Fibroblast of villous mesenchyme (primary cell): ENCODE data around the gene NRXN3. TPM values are rescaled to one million over a fixed set of nuclear protein-coding genes. Genes with fewer than 3 reads are reported as not detected.
A peak's percentile ranks its signal among the peaks of the same experiment; 100 is the strongest.

Source experiments
- DNase-seq: peaks from one replicate; pipeline ENCODE4 v3.0.0-alpha.2; 2010; ENCODE audit warnings: low read depth
- H3K4me3 ChIP-seq: 2 replicates; pipeline ENCODE4 v1.5.1; 2011; ENCODE audit warnings: low read depth, mild to moderate bottlenecking, low read length
- total RNA-seq: library from RNA; depleted of rRNA; stranded (reverse); fragments of >200 nt; gene quantifications from 2 replicates; pipeline ENCODE4 v1.2.3, GENCODE V29; 2012
- TF ChIP-seq, protein P1 (sequence below): IDR thresholded peaks from 2 replicates; pipeline ENCODE4 v1.5.1; 2012; ENCODE audit warnings: low read depth, mild to moderate bottlenecking, low read length; ENCODE audit not compliant: insufficient read depth

Gene NRXN3
- total RNA-seq, 1 donor, result 7.3 TPM

DNA sequence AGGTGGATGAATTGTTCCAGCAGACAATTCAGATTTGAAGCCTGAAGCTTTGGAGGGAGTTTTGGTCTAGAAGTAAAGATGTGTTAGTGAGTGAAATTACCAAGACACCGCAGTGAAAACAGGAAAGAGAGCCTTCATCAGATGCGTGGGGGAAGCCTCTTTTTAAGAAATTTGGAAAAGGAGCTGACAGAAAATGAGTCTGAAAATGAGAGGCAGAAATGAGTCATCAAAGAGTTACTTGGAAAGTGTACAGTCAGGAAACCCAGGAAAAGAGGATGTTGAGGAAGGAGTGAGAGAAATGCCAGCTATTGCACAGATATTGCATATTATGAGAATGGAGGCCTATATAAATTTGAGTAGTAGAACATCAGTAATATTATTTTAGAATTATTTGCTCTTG, 520.7 kb downstream of the NRXN3 start:
- DNase-seq, result no peak
- H3K4me3 ChIP-seq, result no peak overlapping the region
- TF ChIP-seq, protein P1, sequence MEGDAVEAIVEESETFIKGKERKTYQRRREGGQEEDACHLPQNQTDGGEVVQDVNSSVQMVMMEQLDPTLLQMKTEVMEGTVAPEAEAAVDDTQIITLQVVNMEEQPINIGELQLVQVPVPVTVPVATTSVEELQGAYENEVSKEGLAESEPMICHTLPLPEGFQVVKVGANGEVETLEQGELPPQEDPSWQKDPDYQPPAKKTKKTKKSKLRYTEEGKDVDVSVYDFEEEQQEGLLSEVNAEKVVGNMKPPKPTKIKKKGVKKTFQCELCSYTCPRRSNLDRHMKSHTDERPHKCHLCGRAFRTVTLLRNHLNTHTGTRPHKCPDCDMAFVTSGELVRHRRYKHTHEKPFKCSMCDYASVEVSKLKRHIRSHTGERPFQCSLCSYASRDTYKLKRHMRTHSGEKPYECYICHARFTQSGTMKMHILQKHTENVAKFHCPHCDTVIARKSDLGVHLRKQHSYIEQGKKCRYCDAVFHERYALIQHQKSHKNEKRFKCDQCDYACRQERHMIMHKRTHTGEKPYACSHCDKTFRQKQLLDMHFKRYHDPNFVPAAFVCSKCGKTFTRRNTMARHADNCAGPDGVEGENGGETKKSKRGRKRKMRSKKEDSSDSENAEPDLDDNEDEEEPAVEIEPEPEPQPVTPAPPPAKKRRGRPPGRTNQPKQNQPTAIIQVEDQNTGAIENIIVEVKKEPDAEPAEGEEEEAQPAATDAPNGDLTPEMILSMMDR, result no peak

DNA sequence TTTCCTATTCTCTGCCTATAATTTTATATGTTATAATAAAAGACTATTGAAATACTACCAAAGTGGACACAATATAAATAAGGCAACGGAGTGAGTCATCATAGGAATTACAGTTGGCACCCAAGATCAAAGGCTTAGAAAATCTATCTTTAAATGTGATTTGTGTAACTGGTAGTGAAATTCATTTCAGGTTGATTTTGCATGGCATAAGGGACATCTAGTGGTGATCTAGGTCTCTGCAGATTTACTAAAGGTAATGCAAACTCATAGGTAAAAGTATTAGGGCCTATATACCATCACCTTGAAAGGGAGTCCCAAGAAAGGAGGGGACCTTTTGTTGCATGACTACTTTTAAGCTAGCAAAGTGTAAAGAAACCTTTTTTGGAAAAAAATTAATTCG, 527.2 kb downstream of the NRXN3 start:
- no peak overlapping the region for H3K4me3 ChIP-seq
- peak; percentile 11 for DNase-seq
- TF ChIP-seq, protein P1, result peak; percentile 31

DNA sequence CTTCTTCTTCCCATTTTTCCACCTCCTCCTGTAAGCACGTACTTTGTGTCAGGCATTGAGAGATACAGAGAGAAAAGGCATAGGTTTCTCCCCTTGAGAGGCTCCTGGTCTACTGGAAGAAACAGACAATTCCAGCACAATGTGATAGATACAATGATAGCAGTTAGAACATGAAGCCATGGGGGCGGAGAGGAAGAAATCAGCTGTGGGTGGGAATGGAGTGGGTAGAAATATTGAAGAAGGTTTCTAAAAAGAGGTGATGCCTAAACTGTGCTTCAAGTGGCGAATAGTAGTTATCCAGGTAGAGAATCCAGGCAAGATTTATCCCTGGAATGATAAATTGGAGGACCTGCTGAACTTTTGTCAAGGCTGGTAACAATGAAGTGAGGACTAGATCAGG, 528.8 kb downstream of the NRXN3 start:
- DNase-seq, result no peak
- TF ChIP-seq, protein P1, result no peak
- H3K4me3 ChIP-seq, result no peak overlapping the region

DNA sequence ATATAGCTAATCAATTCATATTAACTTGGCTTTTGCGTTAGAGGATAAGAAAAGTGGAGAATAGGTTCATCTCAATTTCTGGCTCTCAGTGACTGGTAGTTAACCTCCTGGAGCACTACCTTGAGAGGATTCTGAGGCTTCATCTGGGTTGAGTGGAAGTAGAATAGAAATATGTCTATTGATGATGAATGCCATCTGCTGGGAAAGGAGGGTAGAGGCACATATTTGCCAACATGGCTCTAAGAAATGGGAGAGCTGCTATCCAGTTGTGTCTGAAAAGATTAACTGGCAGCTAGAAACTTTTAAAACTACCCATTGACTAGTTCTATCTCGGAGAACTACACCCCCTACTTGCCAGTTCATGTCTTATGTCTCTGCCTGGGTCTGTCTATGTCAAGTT, 530.1 kb downstream of the NRXN3 start:
- TF ChIP-seq, protein P1, result no peak
- H3K4me3 ChIP-seq, result no peak overlapping the region
- no peak for DNase-seq

DNA sequence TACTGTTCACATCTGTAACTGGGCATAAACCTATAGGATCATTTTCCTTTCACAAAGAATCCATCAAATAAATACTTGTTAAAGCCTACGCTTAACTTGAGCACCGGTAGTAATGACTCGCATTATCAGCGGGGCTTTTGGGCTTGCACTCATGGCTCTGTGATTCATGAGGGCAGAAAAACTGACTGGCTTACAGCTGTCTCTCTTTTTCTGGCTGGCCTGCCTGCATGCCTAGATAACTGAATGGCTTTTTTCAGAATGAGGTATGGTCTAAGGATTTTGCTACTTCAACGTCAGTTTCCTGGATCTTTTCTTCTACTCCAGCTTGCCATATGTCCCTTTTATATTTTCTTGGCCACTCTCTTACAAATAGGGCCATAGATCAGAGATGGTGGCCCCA, 531.1 kb downstream of the NRXN3 start:
- TF ChIP-seq, protein P1, result no peak
- no peak overlapping the region for H3K4me3 ChIP-seq
- DNase-seq, result no peak

DNA sequence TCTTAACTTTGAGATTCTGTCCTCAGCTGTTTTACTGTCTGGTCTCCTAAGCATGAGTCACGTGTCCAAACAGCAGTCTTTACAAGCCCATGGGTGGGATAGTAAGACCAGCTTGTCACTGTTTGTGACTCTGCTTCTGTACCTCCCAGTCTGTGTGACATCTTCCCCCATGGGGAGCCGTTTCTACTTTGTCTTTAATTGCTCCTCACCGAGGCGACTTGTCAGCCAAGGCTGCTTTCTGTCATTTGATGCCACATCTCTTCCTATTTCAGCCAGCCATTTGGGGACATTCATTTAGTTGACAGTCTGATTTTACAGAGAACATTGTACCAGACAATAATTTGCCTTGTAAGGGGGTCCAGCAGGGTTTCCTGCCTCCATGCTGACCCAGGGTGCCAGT, 534.8 kb downstream of the NRXN3 start:
- H3K4me3 ChIP-seq, result no peak overlapping the region
- TF ChIP-seq, protein P1, result no peak
- no peak for DNase-seq

DNA sequence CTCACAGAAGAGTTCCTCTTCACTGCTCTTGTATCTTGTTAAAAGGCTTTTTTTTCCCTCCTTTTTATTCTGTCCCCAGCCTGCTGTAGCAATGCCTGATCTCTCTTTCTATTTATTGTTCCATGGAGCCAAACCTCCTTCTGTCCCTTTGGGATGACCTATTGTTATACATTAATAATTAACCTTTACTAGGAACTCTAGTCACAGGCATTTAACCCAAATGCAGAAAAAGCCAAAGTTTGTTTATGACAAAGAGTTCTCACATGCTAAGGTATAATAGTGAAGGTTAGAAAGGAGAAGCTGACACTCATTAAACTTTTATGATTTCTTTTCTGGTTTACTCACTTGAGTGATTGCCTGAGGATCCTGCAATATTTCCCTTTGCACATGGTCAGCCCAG, 535.8 kb downstream of the NRXN3 start:
- DNase-seq, result no peak
- TF ChIP-seq, protein P1, result no peak
- no peak overlapping the region for H3K4me3 ChIP-seq
